HepG2 (cell line): ENCODE measurements around the gene MAP2K3.
"Not testable (repeated sequence)": the region's sequence is repeated elsewhere in the genome, so short reads cannot be mapped to it uniquely, and the experiment has no call there.

Source experiments
- CTCF ChIP-seq: sonication (generic); formaldehyde crosslinking; IDR thresholded peaks from 2 replicates; pipeline ENCODE4 v1.5.0; 2020; ENCODE audit warnings: mild to moderate bottlenecking, missing genetic modification reagents, moderate library complexity
- ELF4 ChIP-seq: sonication (generic); formaldehyde crosslinking; IDR thresholded peaks from 2 replicates; pipeline ENCODE4 v1.5.0; 2020; ENCODE audit warnings: missing genetic modification reagents, mild to moderate bottlenecking, moderate library complexity, borderline replicate concordance
- FOXJ3 ChIP-seq: sonication (generic); formaldehyde crosslinking; IDR thresholded peaks from 2 replicates; pipeline ENCODE4 v1.4.0; 2020; ENCODE audit warnings: missing genetic modification reagents, mild to moderate bottlenecking, borderline replicate concordance
- POLR2A ChIP-seq, 2 experiments: IDR thresholded peaks; 2 replicates each; pipeline ENCODE4 v1.6.1; 2011; ENCODE audit warnings: low read depth in 2 of 2, low read length in 2 of 2, mild to moderate bottlenecking in 1 of 2, moderate library complexity in 1 of 2; ENCODE audit not compliant: insufficient read depth in 1 of 2
- POLR2AphosphoS5 ChIP-seq: IDR thresholded peaks from 2 replicates; pipeline ENCODE4 v1.6.1; 2012; ENCODE audit warnings: low read depth, low read length
- U2AF1 ChIP-seq: fragments of 200-400 bp; formaldehyde crosslinking; optimal IDR thresholded peaks from 2 replicates; pipeline ENCODE3; 2017; ENCODE audit warnings: mild to moderate bottlenecking, low read depth, low read length
- USF2 ChIP-seq, 2 experiments: sonication (generic) in 1 of 2; formaldehyde crosslinking in 1 of 2; IDR thresholded peaks; 2 replicates each; pipeline versions ENCODE4 v1.5.1 to v1.6.1; 2011 to 2020; ENCODE audit warnings: borderline replicate concordance in 1 of 2, low read depth in 1 of 2, low read length in 1 of 2, mild to moderate bottlenecking in 1 of 2, missing genetic modification reagents in 1 of 2, moderate library complexity in 1 of 2
- ZC3H4 ChIP-seq: sonication (generic); formaldehyde crosslinking; IDR thresholded peaks from 2 replicates; pipeline ENCODE4 v1.4.0; 2020; ENCODE audit warnings: missing genetic modification reagents, borderline replicate concordance
- ZNF549 ChIP-seq: sonication (generic); formaldehyde crosslinking; IDR thresholded peaks from 2 replicates; pipeline ENCODE4 v1.5.0; 2020; ENCODE audit warnings: missing genetic modification reagents
- TF ChIP-seq, protein P1 (sequence below): sonication (generic); formaldehyde crosslinking; IDR thresholded peaks from 2 replicates; pipeline ENCODE4 v1.8.0; 2022; ENCODE audit warnings: missing genetic modification reagents, mild to moderate bottlenecking, borderline replicate concordance

DNA sequence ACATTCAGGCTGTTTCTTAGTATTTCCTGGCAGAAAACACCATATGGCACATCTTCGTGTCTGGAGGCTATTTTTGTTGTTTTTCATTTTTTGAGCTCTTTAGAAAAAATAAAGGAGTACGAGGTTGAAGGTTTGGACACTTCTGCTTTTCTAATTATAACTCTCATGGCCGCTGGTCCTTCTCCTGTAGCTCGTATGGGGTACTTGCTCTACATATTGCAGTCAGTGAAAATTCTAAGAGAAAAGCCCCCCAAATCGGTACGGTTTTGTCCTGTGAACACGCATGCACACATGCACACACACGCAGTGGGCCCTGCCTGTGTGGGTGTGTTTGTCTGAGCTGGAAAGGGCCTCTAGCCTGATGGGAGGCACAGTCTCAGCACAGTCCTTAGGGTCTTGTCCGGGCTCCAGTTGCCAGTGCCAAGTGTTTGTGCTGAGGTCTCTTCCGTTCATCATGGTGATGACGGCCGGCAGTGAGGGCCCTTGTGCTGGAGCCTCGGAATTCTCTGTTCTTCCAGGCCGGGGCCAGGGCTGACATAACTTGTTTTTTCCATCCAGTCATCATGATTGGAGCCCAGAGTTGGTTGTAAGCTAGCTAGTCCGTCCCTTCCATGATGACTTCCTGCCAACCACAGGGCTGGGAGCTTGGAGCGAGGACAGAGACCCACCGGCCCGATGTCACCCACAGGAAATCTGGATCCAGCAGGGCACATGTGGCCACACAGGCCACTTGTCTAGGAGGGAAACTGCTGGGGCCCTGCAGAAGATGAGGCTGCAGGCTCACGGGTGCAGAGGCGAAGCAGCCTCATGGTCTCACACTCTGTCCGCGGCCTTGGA is 26.5 kb downstream of the MAP2K3 start:
- TF ChIP-seq CTCF (CRISPR knock-in tag); ZNF549 (CRISPR knock-in tag); U2AF1; POLR2AphosphoS5; USF2 (IDR thresholded peaks at IDR 0.05; ENCODE audit: low read depth, low read length); USF2 (CRISPR knock-in tag; IDR thresholded peaks at IDR 0.05; ENCODE audit: borderline replicate concordance); POLR2A (IDR thresholded peaks at IDR 0.05; ENCODE audit: insufficient read depth in 1 of 2, low read depth in 2 of 2, low read length in 2 of 2); FOXJ3 (CRISPR knock-in tag); ELF4 (CRISPR knock-in tag); ZC3H4: not testable (repeated sequence)
- TF ChIP-seq, protein P1, sequence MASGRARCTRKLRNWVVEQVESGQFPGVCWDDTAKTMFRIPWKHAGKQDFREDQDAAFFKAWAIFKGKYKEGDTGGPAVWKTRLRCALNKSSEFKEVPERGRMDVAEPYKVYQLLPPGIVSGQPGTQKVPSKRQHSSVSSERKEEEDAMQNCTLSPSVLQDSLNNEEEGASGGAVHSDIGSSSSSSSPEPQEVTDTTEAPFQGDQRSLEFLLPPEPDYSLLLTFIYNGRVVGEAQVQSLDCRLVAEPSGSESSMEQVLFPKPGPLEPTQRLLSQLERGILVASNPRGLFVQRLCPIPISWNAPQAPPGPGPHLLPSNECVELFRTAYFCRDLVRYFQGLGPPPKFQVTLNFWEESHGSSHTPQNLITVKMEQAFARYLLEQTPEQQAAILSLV (CRISPR knock-in tag): not testable (repeated sequence)
